Stimulated activated naive CD8-positive, alpha-beta T cell treated with anti-CD3 and anti-CD28 coated beads, Interleukin-15, amount 100 ng/mL, for 72 hours (primary cell): ENCODE measurements around the gene PKIG.

Experiments used
- ATAC-seq: fragments of 150-1000 bp; cut with Tn5 transposase; 2 replicates; pipeline ENCODE4 v1.10.0; 2021; ENCODE audit warnings: mild to moderate bottlenecking, moderate library complexity
- DNase-seq, 2 donors: peaks; one replicate each; pipeline ENCODE4 v3.0.0; 2021 to 2022
- H3K27ac Mint-ChIP-seq, 2 donors: one replicate each; pipeline ENCODE4 v1.8.0; 2022; ENCODE audit warnings: mild to moderate bottlenecking in 2 of 2, mixed read lengths in 2 of 2, moderate library complexity in 2 of 2
- H3K27me3 Mint-ChIP-seq: one replicate; pipeline ENCODE4 v1.8.0; 2022; ENCODE audit warnings: mixed read lengths
- H3K4me1 Mint-ChIP-seq: one replicate; pipeline ENCODE4 v1.8.0; 2022; ENCODE audit warnings: mild to moderate bottlenecking, mixed read lengths
- H3K4me3 Mint-ChIP-seq, 2 donors: one replicate each; pipeline ENCODE4 v1.8.0; 2022; ENCODE audit warnings: mild to moderate bottlenecking in 2 of 2, mixed read lengths in 2 of 2, moderate library complexity in 1 of 2
- H3K9me3 Mint-ChIP-seq, 2 donors: one replicate each; pipeline ENCODE4 v1.8.0; 2022; ENCODE audit warnings: mixed read lengths in 2 of 2

PKIG gene

DNA sequence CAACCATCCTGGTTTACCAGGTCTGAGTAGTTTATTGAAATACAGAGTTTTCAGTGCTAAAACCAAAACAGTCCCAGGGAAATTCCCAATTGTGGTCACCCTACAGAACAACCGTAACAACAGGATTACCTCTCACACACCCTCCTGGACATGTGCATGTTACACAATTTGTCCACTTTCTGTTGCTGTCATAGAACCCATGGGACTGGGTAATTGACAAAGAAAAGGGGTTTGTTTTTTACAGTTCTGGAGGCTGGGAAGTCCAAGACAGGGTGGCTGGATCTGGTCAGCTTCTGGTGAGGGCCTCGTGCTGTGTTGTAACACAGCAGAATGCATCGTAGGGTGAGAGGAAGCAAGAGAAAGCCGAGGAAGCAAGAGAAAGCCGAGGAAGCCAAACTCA is 78.2 kb downstream of the PKIG start:
- no peak overlapping the region for H3K4me3 Mint-ChIP-seq
- H3K4me1 Mint-ChIP-seq, result peaks cover 12% of the 10 kb centered on the region
- ATAC-seq (no peak), DNase-seq (no peak)
- no peaks in the 10 kb centered on the region for H3K27me3 Mint-ChIP-seq
- no peak overlapping the region for H3K27ac Mint-ChIP-seq
- no peaks in the 10 kb centered on the region for H3K9me3 Mint-ChIP-seq

DNA sequence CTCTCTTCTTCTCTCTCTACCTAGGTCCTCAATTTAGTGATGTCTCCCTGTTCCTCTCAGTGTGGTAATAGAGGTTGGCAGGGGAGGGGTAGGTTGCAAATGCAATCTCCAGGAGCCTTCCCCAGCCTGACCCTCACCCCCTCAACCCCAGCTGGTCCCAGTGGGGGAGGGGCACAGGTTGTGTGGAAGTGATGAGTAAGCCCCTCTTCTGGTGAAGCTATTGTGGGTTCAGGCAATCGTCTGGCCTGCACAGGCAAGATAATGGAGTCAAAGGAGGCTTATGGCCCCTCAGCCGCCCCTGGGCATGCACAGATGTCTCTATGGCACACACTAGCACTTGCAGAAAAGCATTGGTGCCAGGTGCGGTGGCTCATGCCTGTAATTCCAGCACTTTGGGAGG is 79.9 kb downstream of the PKIG start:
- no peaks in the 10 kb centered on the region for H3K9me3 Mint-ChIP-seq
- H3K27me3 Mint-ChIP-seq, result no peaks in the 10 kb centered on the region
- DNase-seq (no peak), ATAC-seq (no peak)
- H3K4me1 Mint-ChIP-seq, result peaks cover 12% of the 10 kb centered on the region
- H3K4me3 Mint-ChIP-seq, result no peak overlapping the region
- H3K27ac Mint-ChIP-seq, result no peak overlapping the region

DNA sequence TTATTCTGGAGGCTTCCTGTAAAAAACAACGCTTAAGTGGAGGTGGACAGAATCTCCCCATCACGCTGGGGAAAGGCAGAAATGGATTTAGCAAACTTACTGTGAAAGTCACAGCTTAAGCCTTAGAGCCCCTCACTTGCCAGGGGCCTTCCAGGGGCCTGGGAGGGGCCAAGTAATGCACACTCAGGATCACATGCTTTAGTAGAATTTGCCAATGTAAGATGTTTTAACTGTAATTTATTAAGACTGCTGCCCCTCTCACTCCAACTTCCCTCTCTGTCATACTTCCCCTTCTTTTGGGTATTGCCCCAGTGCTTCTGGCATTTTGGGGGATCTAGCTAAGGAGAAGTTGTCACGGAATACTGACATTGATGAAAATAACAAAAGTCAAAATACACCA is 81.8 kb downstream of the PKIG start:
- peaks cover 14% of the 10 kb centered on the region for H3K4me1 Mint-ChIP-seq
- no peak overlapping the region for H3K4me3 Mint-ChIP-seq
- DNase-seq (no peak), ATAC-seq (no peak)
- no peaks in the 10 kb centered on the region for H3K9me3 Mint-ChIP-seq
- H3K27me3 Mint-ChIP-seq, result no peaks in the 10 kb centered on the region
- H3K27ac Mint-ChIP-seq, result no peak overlapping the region

DNA sequence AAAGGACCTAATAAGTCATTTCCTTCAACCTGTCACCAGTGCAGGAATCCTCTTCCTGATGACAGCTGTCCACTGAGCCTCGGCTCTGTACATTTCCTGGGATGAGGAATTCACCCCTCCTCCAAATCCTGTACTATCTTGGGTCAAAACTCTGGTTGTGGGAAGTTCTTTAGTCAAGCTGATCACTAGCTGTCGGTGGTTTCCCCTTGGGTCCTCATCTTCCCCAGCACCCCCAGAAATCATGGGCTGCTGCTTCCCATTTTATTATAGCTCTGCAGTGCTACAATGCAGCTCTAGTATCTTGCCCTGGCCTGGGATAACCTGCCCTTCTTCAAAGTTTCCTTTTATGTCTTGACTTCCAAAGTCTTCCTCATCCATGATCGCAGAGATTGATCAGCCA is 83.7 kb downstream of the PKIG start:
- no peaks in the 10 kb centered on the region for H3K27me3 Mint-ChIP-seq
- ATAC-seq, result no peak
- no peak overlapping the region for H3K4me3 Mint-ChIP-seq
- H3K4me1 Mint-ChIP-seq, result peaks cover 12% of the 10 kb centered on the region
- H3K27ac Mint-ChIP-seq, result no peak overlapping the region
- DNase-seq, result no peak
- no peaks in the 10 kb centered on the region for H3K9me3 Mint-ChIP-seq
